HL-60/S4 treated with phorbol 12-myristate 13-acetate at 8.2 ng/mL for 4 days and 3 days (cell line): ENCODE measurements around the gene ROBO3.

ENCODE experiments used
- in situ Hi-C: fragments of 300-500 bp; cut with MboI; formaldehyde crosslinking; loops from 2 replicates; pipeline ENCODE4 v1.15.0; 2022; ENCODE audit warnings: low sequenced_read_pairs

Gene ROBO3

GRCh38 chr11:124865181-124865901, at the start of gene ROBO3:
Gene ROBO3 (plus strand): TSS chr11:124865432. CDS start chr11:124865578, 146 bp downstream.
- in situ Hi-C loops = no loop called here

- in situ Hi-C loops = loop anchor here (25.0 kb wide), 1 partner anchor 405 kb away; the partner anchor contains the start of gene OR8B4
Observed at GRCh38 chr11:124817036-124817435, 48.2 kb upstream of the ROBO3 start.

GRCh38 chr11:124821995-124822730, 43.1 kb upstream of the ROBO3 start:
- in situ Hi-C loops = loop anchor here (25.0 kb wide), 1 partner anchor 410 kb away; the partner anchor contains the start of gene OR8B4

GRCh38 chr11:124823512-124824376, 41.5 kb upstream of the ROBO3 start:
- in situ Hi-C loops = loop anchor here (25.0 kb wide), 1 partner anchor 411 kb away; the partner anchor contains the start of gene OR8B4

GRCh38 chr11:124825876-124826275, 39.4 kb upstream of the ROBO3 start:
- in situ Hi-C loops = loop anchor here (25.0 kb wide), 1 partner anchor 164 kb away; the partner anchor contains the start of genes SIAE and SPA17

GRCh38 chr11:124829986-124830385, 35.2 kb upstream of the ROBO3 start:
- in situ Hi-C loops = loop anchor here (25.0 kb wide), 1 partner anchor 168 kb away; the partner anchor contains the start of genes SIAE and SPA17

- in situ Hi-C loops = loop anchor here (25.0 kb wide), 1 partner anchor 168 kb away; the partner anchor contains the start of genes SIAE and SPA17
Observed at GRCh38 chr11:124830749-124831148, 34.5 kb upstream of the ROBO3 start.

GRCh38 chr11:124831897-124832296, 33.3 kb upstream of the ROBO3 start:
- in situ Hi-C loops = loop anchor here (25.0 kb wide), 1 partner anchor 170 kb away; the partner anchor contains the start of genes SIAE and SPA17

GRCh38 chr11:124832571-124832970, 32.7 kb upstream of the ROBO3 start:
- in situ Hi-C loops = loop anchor here (25.0 kb wide), 1 partner anchor 170 kb away; the partner anchor contains the start of genes SIAE and SPA17

GRCh38 chr11:124834526-124835180, 30.6 kb upstream of the ROBO3 start:
- in situ Hi-C loops = loop anchor here (25.0 kb wide), 1 partner anchor 172 kb away; the partner anchor contains the start of genes SIAE and SPA17

- in situ Hi-C loops = loop anchor here (25.0 kb wide), 1 partner anchor 174 kb away; the partner anchor contains the start of genes SIAE and SPA17
Observed at GRCh38 chr11:124835918-124836317, 29.3 kb upstream of the ROBO3 start.

GRCh38 chr11:124837491-124837856, 27.8 kb upstream of the ROBO3 start:
- in situ Hi-C loops = loop anchor here (25.0 kb wide), 1 partner anchor 175 kb away; the partner anchor contains the start of genes SIAE and SPA17

- in situ Hi-C loops = loop anchor here (25.0 kb wide), 1 partner anchor 176 kb away; the partner anchor contains the start of genes SIAE and SPA17
Observed at GRCh38 chr11:124838805-124839127, 26.5 kb upstream of the ROBO3 start.

- in situ Hi-C loops = loop anchor here (25.0 kb wide), 1 partner anchor 177 kb away; the partner anchor contains the start of genes SIAE and SPA17
Observed at GRCh38 chr11:124839128-124839971, 25.9 kb upstream of the ROBO3 start.

- in situ Hi-C loops = loop anchor here (25.0 kb wide), 1 partner anchor 178 kb away; the partner anchor contains the start of genes SIAE and SPA17
Observed at GRCh38 chr11:124839972-124840621, 25.1 kb upstream of the ROBO3 start.

- in situ Hi-C loops = loop anchor here (25.0 kb wide), 1 partner anchor 178 kb away; the partner anchor contains the start of genes SIAE and SPA17
Observed at GRCh38 chr11:124840666-124841065, 24.6 kb upstream of the ROBO3 start.

- in situ Hi-C loops = loop anchor here (25.0 kb wide), 1 partner anchor 179 kb away; the partner anchor contains the start of genes SIAE and SPA17
Observed at GRCh38 chr11:124841201-124841600, 24.0 kb upstream of the ROBO3 start.

- in situ Hi-C loops = loop anchor here (25.0 kb wide), 1 partner anchor 180 kb away; the partner anchor contains the start of genes SIAE and SPA17
Observed at GRCh38 chr11:124841840-124842239, 23.4 kb upstream of the ROBO3 start.
